LNCAP (cell line): ENCODE results near the gene LGR5.

Experiments
- TF ChIP-seq, protein P1 (sequence below): fragments of 450-650 bp; IDR thresholded peaks from 2 replicates; pipeline ENCODE4 v1.5.1; 2017; ENCODE audit warnings: mild to moderate bottlenecking

The LGR5 gene

DNA sequence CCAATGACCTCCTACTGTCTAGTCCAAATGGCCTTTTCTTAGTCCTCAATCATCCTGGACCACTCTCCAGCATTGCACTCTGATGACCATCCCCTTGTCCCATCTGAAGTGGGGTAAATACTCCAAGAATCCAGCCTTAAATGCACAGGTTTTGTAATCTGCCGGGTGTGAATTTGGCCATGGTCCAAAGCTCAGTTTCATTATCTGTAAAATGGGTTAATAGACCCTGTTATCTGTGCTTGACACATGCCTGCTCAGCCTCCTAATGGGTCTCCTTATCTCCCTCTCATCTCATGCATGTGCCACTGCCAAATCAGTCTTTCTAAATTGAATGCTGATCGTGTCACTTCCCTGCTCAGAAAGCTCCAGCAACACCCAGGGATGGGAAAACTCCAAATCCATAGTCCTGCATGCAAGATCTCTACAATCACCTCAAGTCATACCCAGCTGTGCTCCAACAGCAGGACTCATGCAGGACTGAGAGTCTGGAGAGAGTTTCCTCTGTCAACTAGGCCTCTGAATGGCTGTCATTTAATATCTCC, 22.3 kb downstream of the LGR5 start:
- TF ChIP-seq, protein P1, sequence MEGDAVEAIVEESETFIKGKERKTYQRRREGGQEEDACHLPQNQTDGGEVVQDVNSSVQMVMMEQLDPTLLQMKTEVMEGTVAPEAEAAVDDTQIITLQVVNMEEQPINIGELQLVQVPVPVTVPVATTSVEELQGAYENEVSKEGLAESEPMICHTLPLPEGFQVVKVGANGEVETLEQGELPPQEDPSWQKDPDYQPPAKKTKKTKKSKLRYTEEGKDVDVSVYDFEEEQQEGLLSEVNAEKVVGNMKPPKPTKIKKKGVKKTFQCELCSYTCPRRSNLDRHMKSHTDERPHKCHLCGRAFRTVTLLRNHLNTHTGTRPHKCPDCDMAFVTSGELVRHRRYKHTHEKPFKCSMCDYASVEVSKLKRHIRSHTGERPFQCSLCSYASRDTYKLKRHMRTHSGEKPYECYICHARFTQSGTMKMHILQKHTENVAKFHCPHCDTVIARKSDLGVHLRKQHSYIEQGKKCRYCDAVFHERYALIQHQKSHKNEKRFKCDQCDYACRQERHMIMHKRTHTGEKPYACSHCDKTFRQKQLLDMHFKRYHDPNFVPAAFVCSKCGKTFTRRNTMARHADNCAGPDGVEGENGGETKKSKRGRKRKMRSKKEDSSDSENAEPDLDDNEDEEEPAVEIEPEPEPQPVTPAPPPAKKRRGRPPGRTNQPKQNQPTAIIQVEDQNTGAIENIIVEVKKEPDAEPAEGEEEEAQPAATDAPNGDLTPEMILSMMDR, result no peak

DNA sequence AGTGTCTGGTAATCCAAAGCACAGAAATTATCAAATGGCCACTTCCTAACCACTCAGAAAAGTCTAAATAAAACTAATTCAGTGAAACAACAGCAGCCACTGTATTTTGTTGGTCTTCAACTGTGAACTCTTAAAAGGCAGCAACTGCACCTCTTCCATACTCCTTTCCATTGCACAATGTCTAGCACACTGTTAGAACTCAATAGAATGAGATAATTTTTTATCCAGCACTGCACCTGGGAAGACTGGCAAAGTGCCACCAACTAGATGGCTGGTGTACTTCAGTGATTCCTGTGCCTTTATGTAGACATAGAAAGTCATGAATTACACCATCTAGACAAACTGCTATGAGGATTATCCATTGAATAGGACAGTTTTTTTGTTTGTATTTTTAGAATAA, 26.2 kb downstream of the LGR5 start:
- TF ChIP-seq, protein P1, result no peak

DNA sequence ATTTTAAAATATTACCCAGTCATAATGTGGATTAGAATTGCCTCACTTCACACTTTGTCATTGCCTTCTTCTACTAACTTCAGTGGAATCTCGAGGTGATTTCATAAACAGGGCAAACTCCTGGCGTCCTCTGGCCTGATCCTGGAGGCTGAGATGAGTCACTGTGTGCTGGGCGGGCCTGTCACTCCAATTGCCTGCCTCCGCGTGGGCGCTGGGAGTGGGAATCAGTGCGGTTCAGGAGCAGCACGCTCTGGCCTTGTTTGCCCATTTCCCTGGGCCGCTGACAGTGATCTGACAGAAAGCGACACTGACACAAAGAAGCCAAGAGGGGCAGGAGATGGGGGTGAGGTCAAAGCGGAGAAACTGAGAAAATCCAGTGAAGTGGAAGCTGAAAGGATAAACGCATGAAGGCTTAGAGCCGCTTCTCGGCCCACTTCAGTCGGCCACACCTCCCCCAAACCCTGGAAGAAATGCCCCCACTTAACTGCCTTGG, 29.7 kb downstream of the LGR5 start:
- TF ChIP-seq, protein P1, result no peak

DNA sequence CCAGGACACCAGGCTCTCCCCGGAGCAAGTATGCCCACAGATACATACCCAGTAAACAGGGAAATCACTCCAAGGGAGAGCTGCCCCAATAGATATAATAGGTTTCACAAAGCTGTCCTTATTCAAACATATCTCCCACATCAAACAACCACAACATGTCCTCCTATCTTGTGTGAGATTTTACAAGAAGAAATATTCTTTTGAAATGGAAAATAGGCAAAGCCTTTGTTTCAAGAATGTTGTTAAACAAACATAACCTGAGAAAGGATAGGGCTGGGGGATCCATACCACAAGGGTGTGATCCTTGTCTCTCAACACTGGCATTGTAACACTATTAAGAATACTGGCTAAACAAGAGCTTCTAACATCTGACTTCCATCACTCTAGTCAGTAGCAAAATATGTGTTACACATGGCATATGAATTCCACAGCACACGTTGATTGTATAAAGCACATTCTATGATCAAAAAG, 32.9 kb downstream of the LGR5 start:
- TF ChIP-seq, protein P1, result no peak

DNA sequence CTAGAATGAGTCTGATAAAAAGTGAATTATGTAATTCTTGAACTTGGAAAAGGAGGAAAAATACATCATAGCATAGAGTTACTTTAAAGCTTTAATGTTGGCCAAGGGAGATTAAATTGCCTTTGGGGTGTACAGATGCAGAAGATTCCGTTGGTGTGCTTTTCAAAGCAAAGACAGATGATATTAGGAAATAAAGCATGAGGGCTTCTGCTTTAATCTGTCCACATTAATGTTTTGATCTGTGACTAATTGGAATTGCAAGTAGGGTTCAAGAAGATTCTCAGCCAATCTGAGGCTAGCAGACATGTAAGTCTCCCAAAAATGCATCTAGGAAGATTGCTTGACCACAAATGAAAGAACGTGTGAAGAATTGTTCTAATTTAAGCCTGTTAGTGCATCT, 35.2 kb downstream of the LGR5 start:
- TF ChIP-seq, protein P1, result no peak

DNA sequence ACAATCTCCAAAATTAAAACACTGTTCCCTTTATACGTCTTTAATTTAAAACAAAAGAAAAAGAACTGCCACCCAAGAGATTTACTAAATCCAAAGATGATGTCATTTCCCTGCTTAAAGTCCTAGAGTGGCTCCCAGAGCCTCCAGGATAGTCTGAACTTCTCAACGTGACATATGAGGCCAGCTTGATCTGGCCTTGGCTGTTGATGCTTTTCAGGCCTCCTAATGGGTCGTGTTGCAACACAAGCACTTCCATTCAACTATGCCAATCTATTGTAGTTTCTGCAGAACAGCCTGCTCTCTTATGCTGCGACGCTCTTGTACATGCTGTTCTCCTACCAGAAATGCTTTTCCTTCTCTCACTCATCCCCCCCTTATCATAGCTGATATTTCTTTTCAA, 35.7 kb downstream of the LGR5 start:
- TF ChIP-seq, protein P1, result no peak

DNA sequence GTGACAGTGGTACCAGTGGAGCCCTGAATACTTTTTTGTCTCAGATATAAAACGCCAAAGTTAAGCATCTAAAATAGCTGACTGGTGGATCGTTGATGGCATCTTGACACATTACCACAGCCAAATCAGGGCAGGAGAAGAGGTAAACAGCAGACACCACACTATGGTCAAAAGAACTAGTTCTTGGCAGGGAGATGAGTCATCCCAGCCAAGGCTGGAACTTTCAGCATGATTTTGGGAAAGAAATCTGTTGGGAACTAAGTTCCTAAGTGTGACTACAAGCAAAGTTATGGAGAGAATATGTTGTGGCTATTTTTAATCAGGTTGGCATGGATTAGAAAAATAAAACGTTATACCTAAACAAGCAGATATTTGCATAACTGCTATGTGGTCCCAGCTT, 36.9 kb downstream of the LGR5 start:
- TF ChIP-seq, protein P1, result no peak

DNA sequence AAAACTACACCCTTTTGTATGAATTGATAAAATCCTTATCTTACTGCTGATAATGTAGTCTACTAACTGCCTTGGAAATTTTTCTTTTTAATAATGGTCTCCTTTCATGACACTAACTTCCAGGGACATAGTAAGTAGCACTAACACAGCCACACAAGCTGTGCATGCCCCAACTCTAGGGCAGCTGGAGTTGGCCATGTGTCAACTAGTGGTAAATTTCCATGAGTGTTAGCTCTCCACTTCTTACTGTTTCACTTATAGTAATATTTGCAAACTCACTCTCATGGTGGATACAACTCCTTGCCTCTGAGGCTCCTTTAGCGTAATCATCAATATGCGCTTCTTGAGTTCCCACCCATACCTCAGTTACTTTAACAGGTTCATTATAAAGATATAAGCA, 38.0 kb downstream of the LGR5 start:
- TF ChIP-seq, protein P1, result no peak
